Heart right ventricle (tissue), 16 donors: ENCODE measurements around the gene RMDN3. TPM values are rescaled to one million over a fixed set of nuclear protein-coding genes. Genes with fewer than 3 reads are reported as not detected.

Source experiments
- ATAC-seq, 8 donors: fragments of 200-7000 bp; cut with Tn5 transposase; one replicate each; pipeline ENCODE4 v1.9.1; 2020; ENCODE audit warnings: mild to moderate bottlenecking in 8 of 8, moderate library complexity in 8 of 8, moderate number of reproducible peaks in 1 of 8
- DNase-seq, 2 donors: peaks; one replicate each; pipeline ENCODE4 v3.0.0-alpha.2; 2020
- H3K27ac ChIP-seq, 10 donors: fragments of 200-600 bp; sonication (generic) in 2 of 10; one replicate each; pipeline versions ENCODE4 v1.5.0 to v1.8.0; 2020 to 2022; ENCODE audit warnings: mild to moderate bottlenecking in 3 of 10
- H3K27me3 ChIP-seq, 7 donors: fragments of 200-600 bp; one replicate each; pipeline ENCODE4 v1.8.0; 2021 to 2022; ENCODE audit warnings: mild to moderate bottlenecking in 2 of 7
- H3K36me3 ChIP-seq, 9 donors: fragments of 200-600 bp; sonication (generic) in 1 of 9; one replicate each; pipeline versions ENCODE4 v1.5.0 to v1.8.0; 2020 to 2022; ENCODE audit warnings: mild to moderate bottlenecking in 2 of 9
- H3K4me1 ChIP-seq, 9 donors: fragments of 200-600 bp; sonication (generic) in 1 of 9; one replicate each; pipeline versions ENCODE4 v1.5.0 to v1.8.0; 2020 to 2022; ENCODE audit warnings: mild to moderate bottlenecking in 4 of 9
- H3K4me3 ChIP-seq, 10 donors: fragments of 200-600 bp; sonication (generic) in 2 of 10; one replicate each; pipeline versions ENCODE4 v1.5.0 to v1.8.0; 2020 to 2022; ENCODE audit warnings: mild to moderate bottlenecking in 7 of 10, moderate library complexity in 2 of 10
- H3K9me3 ChIP-seq, 11 donors: fragments of 200-600 bp in 10 of 11; sonication (generic) in 2 of 11; one replicate each; pipeline versions ENCODE4 v1.5.0 to v1.8.0; 2013 to 2022; ENCODE audit warnings: mild to moderate bottlenecking in 2 of 11, control low read depth in 1 of 11, moderate library complexity in 1 of 11
- CTCF ChIP-seq, 9 donors: fragments of 200-600 bp; sonication (generic) in 2 of 9; IDR thresholded peaks; one replicate each; pipeline versions ENCODE4 v1.5.0 to v1.8.0; 2021 to 2022; ENCODE audit warnings: antibody characterized with exemption in 9 of 9, mild to moderate bottlenecking in 5 of 9, moderate library complexity in 1 of 9
- WGBS, 2 donors: extraction: QIAGEN DNeasy Blood & Tissue Kit; methylation state at CpG; one replicate each; pipeline ENCODE4 v1.1.7; 2013; ENCODE audit warnings: inconsistent platforms in 1 of 2; 5-methylcytosine and 5-hydroxymethylcytosine counted together
- intact Hi-C, 10 donors: fragments of 100-400 bp; cut with DNase I; formaldehyde crosslinking; loops; one replicate each; pipeline versions ENCODE4 v1.11.1 to v1.14.2; 2022
- polyA plus RNA-seq, 2 donors: library from polyadenylated mRNA; stranded (reverse); fragments of 200-250 nt; gene quantifications; one replicate each; pipeline ENCODE4 v1.2.3, GENCODE V29; 2013
- total RNA-seq, 10 donors: library from RNA; stranded (reverse); fragmentation: NEBNext Ultra II Directional in 3 of 10; extraction: Animal tissue kit (Norgen Biotek cat#: 25700) in 3 of 10; gene quantifications; one replicate each; pipeline versions ENCODE4 v1.2.1 to v1.2.4, GENCODE V29; 2021 to 2023
- donor health status: Arrhythmogenic right ventricular cardiomyopathy.
- donor health status: ischemic (EF 13 %, LVEDD 7.1; RV severe dilation, severe dysfunction).
- donor health status: healthy with polysubstance abuse.
- donor health status: DM: no; HTN: yes; CAD: no.
- donor health status: DM: no; HTN: no; CAD: no.
- donor health status: ischemic (EF 25% LVEDD 6.9; RV normal size, moderate dysfunction).
- donor health status: ischemic (EF 25% LVEDD 5.7; RV mildly dilated, moderate dysfunction).
- donor health status: healthy.
- donor health status: DM: yes; HTN: yes; CAD: no.
- donor health status: Ischemic cardiomyopathy.
- donor health status: ischemic (EF 35%, LVEDD 5.7; RV mildly dilated, moderate dysfunction).
- donor health status: nonischemic (EF 11% LVEDD 7.7; RV severe dilation, severe dysfunction).
- donor health status: DM: yes; HTN: yes; CAD: no.
- donor health status: PGD.
- donor health status: ischemic (EF 29% LVEDD 5.4; RV normal size, mild dysfunction).
- donor health status: nonischemic (EF 23%, LVEDD 6.1; RV moderate dilation, normal function).

RMDN3 gene
- total and polyA plus RNA-seq, 12 donors = 12.2 to 21.7 (median 17.6) TPM

GRCh38 chr15:40767838-40768500 lies 12.9 kb upstream of the RMDN3 start:
- Histone ChIP-seq H3K27me3 (no peaks in the 10 kb centered on the region), H3K27ac (peak overlapping the region in 1 of 10 donors; percentile 31), H3K9me3 (no peaks in the 10 kb centered on the region), H3K4me1 (peaks cover 0 to 50% (median 31%) of the 10 kb centered on the region in 9 donors), H3K4me3 (no peak overlapping the region), H3K36me3 (peaks cover 0 to 51% (median 8%) of the 10 kb centered on the region in 9 donors)
- TF ChIP-seq CTCF (IDR thresholded peaks at IDR 0.05) = no peak
- 91 to 92% methylated on average over 29 of the region's 29 CpGs for WGBS, 2 donors
- no peak for DNase-seq
- intact Hi-C loops = no loop called here
- no peak for ATAC-seq

DNA sequence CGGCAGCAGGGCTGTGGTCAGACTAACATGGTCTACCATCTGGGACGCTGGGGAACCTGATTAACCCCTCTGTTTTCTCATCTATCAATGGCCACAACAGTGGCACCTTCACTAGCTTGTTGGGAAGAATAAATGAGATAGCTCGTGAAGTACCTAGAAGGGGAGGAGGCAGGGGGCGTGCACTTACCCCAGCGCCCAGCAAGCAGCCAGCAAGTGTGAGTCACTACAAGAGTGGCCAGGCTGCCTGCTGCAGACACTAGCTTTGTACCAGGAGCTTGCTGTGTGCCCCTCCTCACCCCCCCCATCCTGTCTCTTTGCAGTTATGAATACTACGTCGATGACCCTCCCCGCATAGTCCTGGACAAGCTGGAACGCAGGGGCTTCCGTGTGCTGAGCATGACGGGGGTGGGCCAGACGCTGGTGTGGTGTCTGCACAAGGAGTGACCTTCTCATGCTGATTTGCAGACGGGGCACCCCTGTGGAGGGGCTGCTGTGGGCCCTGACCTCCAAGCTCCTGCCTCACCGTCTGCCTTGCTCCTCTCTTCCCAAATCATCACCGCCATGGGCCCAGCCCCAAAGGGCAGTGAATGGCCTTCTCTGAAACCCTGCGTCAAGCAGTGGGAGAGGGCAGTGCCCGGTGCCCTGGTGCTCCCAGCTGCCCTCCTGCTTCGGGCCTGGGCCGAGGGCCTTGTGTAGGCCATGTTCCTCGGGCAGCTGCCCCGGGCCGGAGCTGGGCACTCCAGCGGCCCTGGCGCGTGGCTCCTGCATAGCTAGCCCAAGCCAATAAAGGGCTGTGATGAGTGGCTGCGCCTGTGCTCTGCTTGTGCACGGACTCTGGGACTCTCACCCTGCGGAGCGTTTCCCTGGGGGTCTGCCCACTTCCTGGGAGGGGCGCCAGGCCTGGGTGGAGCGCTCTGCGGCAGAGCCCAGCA lies 12.1 kb upstream of the RMDN3 start:
- DNase-seq (no peak), ATAC-seq (no peak)
- Histone ChIP-seq H3K36me3 (peaks cover 0 to 43% (median 3%) of the 10 kb centered on the region in 9 donors), H3K27ac (no peak overlapping the region), H3K4me3 (no peak overlapping the region), H3K4me1 (peaks cover 0 to 56% (median 38%) of the 10 kb centered on the region in 9 donors), H3K27me3 (no peaks in the 10 kb centered on the region), H3K9me3 (no peaks in the 10 kb centered on the region)
- TF ChIP-seq CTCF (IDR thresholded peaks at IDR 0.05) = no peak
- intact Hi-C loops = no loop called here
- WGBS, 2 donors = 92 to 93% methylated on average over 32 of the region's 32 CpGs

GRCh38 chr15:40766194-40766815 lies 11.3 kb upstream of the RMDN3 start:
- no peaks in the 10 kb centered on the region for H3K9me3 ChIP-seq
- DNase-seq (no peak), ATAC-seq (no peak)
- no peak overlapping the region for H3K27ac ChIP-seq
- peaks cover 0 to 34% (median 0%) of the 10 kb centered on the region in 9 donors for H3K36me3 ChIP-seq
- TF ChIP-seq CTCF (IDR thresholded peaks at IDR 0.05) = no peak
- WGBS, 2 donors = 65 to 76% methylated on average over 7 of the region's 7 CpGs
- peaks cover 0 to 56% (median 38%) of the 10 kb centered on the region in 9 donors for H3K4me1 ChIP-seq
- intact Hi-C loops = no loop called here
- H3K4me3 ChIP-seq = no peak overlapping the region
- no peaks in the 10 kb centered on the region for H3K27me3 ChIP-seq

DNA sequence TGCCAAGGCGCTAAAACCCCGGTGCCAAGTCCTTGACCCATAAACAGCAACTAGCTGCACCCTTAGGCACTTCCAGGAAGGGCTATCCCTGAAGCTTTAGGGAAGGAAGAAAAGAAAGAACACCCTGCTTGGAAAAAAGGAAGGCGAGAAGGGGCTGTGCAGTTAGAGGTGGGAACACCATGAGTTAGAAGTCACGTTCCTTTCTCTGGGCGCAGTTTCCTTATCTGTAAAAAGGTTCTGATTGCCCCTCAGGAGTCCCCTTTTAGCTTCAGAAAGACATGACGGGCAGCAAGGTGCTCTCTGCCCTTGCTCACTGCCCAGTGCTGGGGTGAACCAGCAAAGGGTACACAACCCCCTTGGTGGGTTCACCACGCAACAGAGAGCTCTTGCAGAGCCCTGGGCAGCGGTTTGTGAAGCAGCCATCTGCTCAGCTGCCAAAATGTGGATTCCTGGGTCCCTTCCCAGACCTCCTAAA lies 9.6 kb upstream of the RMDN3 start:
- Histone ChIP-seq H3K36me3 (peaks cover 0 to 23% (median 0%) of the 10 kb centered on the region in 9 donors), H3K4me3 (peak overlapping the region in 9 of 10 donors; percentile 50 to 76 (median 62)), H3K27me3 (no peaks in the 10 kb centered on the region), H3K9me3 (no peaks in the 10 kb centered on the region), H3K4me1 (peaks cover 0 to 49% (median 34%) of the 10 kb centered on the region in 9 donors), H3K27ac (peak overlapping the region in 9 of 10 donors; percentile 28 to 80 (median 68))
- ATAC-seq = peak in 6 of 8 donors; percentile 1 to 4 (median 2)
- intact Hi-C loops = no loop called here
- no peak for TF ChIP-seq CTCF (IDR thresholded peaks at IDR 0.05)
- WGBS, 2 donors = 29% methylated on average over 8 of the region's 8 CpGs
- DNase-seq = no peak
